Measurements from ENCODE around the gene TCEAL1.

Gene TCEAL1

DNA sequence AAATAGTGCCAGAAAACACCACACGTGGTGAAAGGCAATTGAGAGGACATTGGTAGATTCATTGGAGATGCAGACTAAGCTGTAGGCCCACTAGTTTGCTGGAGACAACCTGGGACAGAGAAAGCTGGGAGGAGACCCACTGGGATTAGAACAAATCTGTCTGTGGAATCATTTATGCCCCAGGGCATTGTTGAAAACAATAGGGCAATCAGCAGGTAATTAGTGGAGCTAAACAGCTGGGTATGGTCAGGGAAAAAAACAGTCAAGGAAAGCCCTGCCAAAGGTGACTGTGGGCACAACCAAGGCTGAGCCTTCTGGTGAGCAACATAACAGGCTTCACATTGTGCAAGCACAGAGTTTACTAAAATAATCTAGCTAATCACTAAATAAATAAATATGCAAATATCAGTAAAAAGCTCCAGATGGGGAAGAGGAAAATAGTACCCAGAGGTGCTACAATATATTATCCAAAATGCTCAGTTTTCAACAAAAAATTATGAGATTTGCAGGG lies 12.0 kb upstream of the TCEAL1 start:
- TF ChIP-seq CTCF (conservative IDR thresholded peaks at IDR 0.05): no peak
- H3K27ac ChIP-seq: no peak overlapping the region

GRCh38 chrX:103624111-103624510 lies 4.7 kb upstream of the TCEAL1 start:
- no peak overlapping the region for H3K27ac ChIP-seq
- TF ChIP-seq CTCF (conservative IDR thresholded peaks at IDR 0.05): no peak

DNA sequence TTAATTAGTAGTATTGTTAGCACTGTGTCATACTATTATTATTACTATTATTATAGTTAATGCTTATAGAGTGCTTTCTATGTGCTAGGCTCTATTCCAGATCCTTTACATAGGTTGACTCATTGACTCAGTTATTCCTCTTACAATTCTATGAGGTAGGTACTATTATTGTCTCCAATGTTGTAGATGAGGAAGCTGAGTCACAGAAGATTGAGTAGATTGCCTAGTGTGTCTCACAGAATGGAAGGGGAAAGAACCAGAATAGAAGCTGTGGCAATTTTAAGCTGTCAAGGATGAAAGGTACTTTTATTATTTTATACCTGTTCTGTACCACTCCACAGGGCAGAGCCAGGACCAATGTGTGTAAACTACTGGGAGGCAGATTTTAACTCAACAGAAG lies 1.9 kb upstream of the TCEAL1 start:
- TF ChIP-seq CTCF (conservative IDR thresholded peaks at IDR 0.05): no peak
- no peak overlapping the region for H3K27ac ChIP-seq

- peak; percentile 49 for TF ChIP-seq CTCF (conservative IDR thresholded peaks at IDR 0.05)
These were observed 769 bp downstream of the TCEAL1 start for GRCh38 chrX:103629318-103630170.

GRCh38 chrX:103630171-103630511 lies 1.4 kb downstream of the TCEAL1 start:
- H3K27ac ChIP-seq: peak overlapping the region; percentile 78
- TF ChIP-seq CTCF (conservative IDR thresholded peaks at IDR 0.05): no peak

More at GRCh38 chrX:103629318-103630170, 769 bp downstream of the TCEAL1 start:
- peak overlapping the region; percentile 78 for H3K27ac ChIP-seq

DNA sequence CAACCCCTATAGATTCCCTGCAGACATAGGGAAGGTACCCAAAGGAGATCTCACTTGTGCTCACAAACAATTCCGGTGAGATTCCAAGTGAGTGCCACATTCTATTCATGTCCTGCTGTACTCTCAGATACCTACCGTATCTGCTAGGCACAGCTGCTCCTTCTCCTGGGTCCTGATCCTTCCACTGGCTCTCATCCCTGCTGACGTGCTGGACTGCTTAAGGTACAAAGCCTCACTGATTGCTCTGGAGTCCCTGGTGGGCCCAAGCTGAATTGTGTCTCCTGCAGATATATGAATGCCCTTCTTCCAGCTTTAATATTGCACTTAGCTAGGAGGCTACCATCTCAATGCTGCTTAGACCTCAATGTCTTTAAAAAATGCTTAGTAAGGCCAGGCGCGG lies 2.4 kb downstream of the TCEAL1 start:
- TF ChIP-seq CTCF (conservative IDR thresholded peaks at IDR 0.05): no peak
- no peak overlapping the region for H3K27ac ChIP-seq

GRCh38 chrX:103635436-103635835 lies 6.7 kb downstream of the TCEAL1 start:
- no peak for TF ChIP-seq CTCF (conservative IDR thresholded peaks at IDR 0.05)
- H3K27ac ChIP-seq: no peak overlapping the region
